T-helper 17 cell (primary cell): Measurements from ENCODE around the gene IPO9. TPM values are rescaled to one million over a fixed set of nuclear protein-coding genes. Genes with fewer than 3 reads are reported as not detected.

Experiments
- ATAC-seq: fragments of 150-1000 bp; cut with Tn5 transposase; 2 replicates; pipeline ENCODE4 v1.10.0; 2021; ENCODE audit warnings: mild to moderate bottlenecking, moderate library complexity
- DNase-seq, 3 donors: peaks; one replicate each; pipeline versions ENCODE4 v3.0.0 to v3.0.0-alpha.2; 2020 to 2021
- H3K9me3 ChIP-seq: one replicate; pipeline ENCODE4 v1.7.0; 2013; ENCODE audit warnings: low read length, mild to moderate bottlenecking; ENCODE audit not compliant: control insufficient read depth, poor library complexity, severe bottlenecking
- H3K27ac Mint-ChIP-seq: one replicate; pipeline ENCODE4 v1.8.0; 2022; ENCODE audit warnings: mild to moderate bottlenecking, moderate library complexity, mixed read lengths
- H3K27me3 Mint-ChIP-seq: one replicate; pipeline ENCODE4 v1.8.0; 2022; ENCODE audit warnings: mixed read lengths
- H3K36me3 Mint-ChIP-seq: one replicate; pipeline ENCODE4 v1.8.0; 2022; ENCODE audit warnings: low read depth, mixed read lengths
- H3K4me1 Mint-ChIP-seq: one replicate; pipeline ENCODE4 v1.8.0; 2022; ENCODE audit warnings: mild to moderate bottlenecking, mixed read lengths
- H3K4me3 Mint-ChIP-seq: one replicate; pipeline ENCODE4 v1.8.0; 2022; ENCODE audit warnings: mild to moderate bottlenecking, moderate library complexity, mixed read lengths
- total RNA-seq, 4 donors: library from RNA in 2 of 4; stranded (reverse) in 2 of 4; gene quantifications; one replicate each; pipeline ENCODE4 v1.2.3 and lab custom pipeline; 2022 to 2026

IPO9 gene
- total RNA-seq, 2 donors from 2014 or later, result 24.0 to 29.3 TPM

GRCh38 chr1:201916649-201917249 lies 87.8 kb downstream of the IPO9 start:
- H3K9me3 ChIP-seq, result no peaks in the 10 kb centered on the region
- Mint-ChIP-seq H3K4me3 (no peak overlapping the region), H3K36me3 (peaks cover 7% of the 10 kb centered on the region), H3K27ac (no peak overlapping the region), H3K4me1 (peaks cover 7% of the 10 kb centered on the region), H3K27me3 (peaks cover 41% of the 10 kb centered on the region)
- ATAC-seq, result no peak
- no peak for DNase-seq

GRCh38 chr1:201917362-201918033 lies 88.5 kb downstream of the IPO9 start:
- ATAC-seq (no peak), DNase-seq (no peak)
- no peak overlapping the region for H3K27ac Mint-ChIP-seq
- H3K4me1 Mint-ChIP-seq, result peaks cover 7% of the 10 kb centered on the region
- H3K4me3 Mint-ChIP-seq, result no peak overlapping the region
- peaks cover 7% of the 10 kb centered on the region for H3K36me3 Mint-ChIP-seq
- H3K27me3 Mint-ChIP-seq, result peaks cover 38% of the 10 kb centered on the region
- H3K9me3 ChIP-seq, result no peaks in the 10 kb centered on the region

- Mint-ChIP-seq H3K36me3 (peaks cover 7% of the 10 kb centered on the region), H3K27ac (no peak overlapping the region), H3K4me3 (no peak overlapping the region), H3K27me3 (peaks cover 36% of the 10 kb centered on the region), H3K4me1 (peaks cover 7% of the 10 kb centered on the region)
- ATAC-seq (no peak), DNase-seq (no peak)
- H3K9me3 ChIP-seq, result no peaks in the 10 kb centered on the region
Observed at GRCh38 chr1:201918343-201918742, 89.4 kb downstream of the IPO9 start.

- Mint-ChIP-seq H3K27me3 (peaks cover 16% of the 10 kb centered on the region), H3K36me3 (no peaks in the 10 kb centered on the region), H3K4me1 (no peaks in the 10 kb centered on the region), H3K4me3 (no peak overlapping the region), H3K27ac (no peak overlapping the region)
- no peak for ATAC-seq
- H3K9me3 ChIP-seq, result no peaks in the 10 kb centered on the region
- DNase-seq, result no peak
Observed at GRCh38 chr1:201921952-201922558, 93.1 kb downstream of the IPO9 start.

GRCh38 chr1:201925301-201925567 lies 96.3 kb downstream of the IPO9 start:
- Mint-ChIP-seq H3K27ac (no peak overlapping the region), H3K27me3 (peaks cover 6% of the 10 kb centered on the region), H3K4me1 (no peaks in the 10 kb centered on the region), H3K36me3 (no peaks in the 10 kb centered on the region), H3K4me3 (no peak overlapping the region)
- H3K9me3 ChIP-seq, result no peaks in the 10 kb centered on the region
- DNase-seq (no peak), ATAC-seq (no peak)

GRCh38 chr1:201925981-201926645 lies 97.2 kb downstream of the IPO9 start:
- Mint-ChIP-seq H3K4me3 (no peak overlapping the region), H3K4me1 (no peaks in the 10 kb centered on the region), H3K36me3 (no peaks in the 10 kb centered on the region), H3K27ac (no peak overlapping the region), H3K27me3 (peaks cover 6% of the 10 kb centered on the region)
- DNase-seq (no peak), ATAC-seq (no peak)
- H3K9me3 ChIP-seq, result no peaks in the 10 kb centered on the region

GRCh38 chr1:201928266-201928665 lies 99.3 kb downstream of the IPO9 start:
- H3K4me3 Mint-ChIP-seq, result no peak overlapping the region
- no peaks in the 10 kb centered on the region for H3K4me1 Mint-ChIP-seq
- peaks cover 6% of the 10 kb centered on the region for H3K27me3 Mint-ChIP-seq
- H3K9me3 ChIP-seq, result no peaks in the 10 kb centered on the region
- ATAC-seq (no peak), DNase-seq (no peak)
- H3K27ac Mint-ChIP-seq, result no peak overlapping the region
- H3K36me3 Mint-ChIP-seq, result no peaks in the 10 kb centered on the region

- H3K36me3 Mint-ChIP-seq, result no peaks in the 10 kb centered on the region
- H3K4me3 Mint-ChIP-seq, result no peak overlapping the region
- H3K27ac Mint-ChIP-seq, result no peak overlapping the region
- H3K9me3 ChIP-seq, result no peaks in the 10 kb centered on the region
- H3K27me3 Mint-ChIP-seq, result peaks cover 17% of the 10 kb centered on the region
- DNase-seq (no peak), ATAC-seq (no peak)
- H3K4me1 Mint-ChIP-seq, result no peaks in the 10 kb centered on the region
Observed at GRCh38 chr1:201930137-201930536, 101.2 kb downstream of the IPO9 start.

GRCh38 chr1:201930803-201931202 lies 101.8 kb downstream of the IPO9 start:
- no peak overlapping the region for H3K4me3 Mint-ChIP-seq
- no peaks in the 10 kb centered on the region for H3K9me3 ChIP-seq
- DNase-seq, result no peak
- no peak for ATAC-seq
- no peak overlapping the region for H3K27ac Mint-ChIP-seq
- H3K36me3 Mint-ChIP-seq, result no peaks in the 10 kb centered on the region
- H3K4me1 Mint-ChIP-seq, result no peaks in the 10 kb centered on the region
- peaks cover 18% of the 10 kb centered on the region for H3K27me3 Mint-ChIP-seq

Other genes with a start within 250 kb of the IPO9 start
- gene SHISA4, start 59.7 kb downstream of the IPO9 start, total RNA-seq, result under 1 TPM; 0.37 to 0.63 TPM
- not detected for gene LMOD1, start 117.4 kb downstream of the IPO9 start, total RNA-seq
- gene TIMM17A, start 126.3 kb downstream of the IPO9 start, total RNA-seq, result 10 to 100 TPM; 36.8 to 48.4 TPM
- 10 to 100 TPM; 21.4 to 28.6 TPM for gene RNPEP, start 153.5 kb downstream of the IPO9 start, total RNA-seq
- 1 to 10 TPM; 1.6 to 2.0 TPM for gene ELF3, start 181.4 kb downstream of the IPO9 start, total RNA-seq